GM12873 (cell line): ENCODE results near the gene CAT.

ENCODE experiments used
- CTCF ChIP-seq: IDR thresholded peaks from 2 replicates; pipeline ENCODE4 v1.5.1; 2012; ENCODE audit warnings: low read depth, mild to moderate bottlenecking, moderate library complexity, low read length, control low read depth; ENCODE audit not compliant: insufficient read depth; ENCODE audit errors: missing control alignments

Gene CAT

GRCh38 chr11:34439610-34440198, 970 bp downstream of the CAT start:
- TF ChIP-seq CTCF = no peak

- no peak for TF ChIP-seq CTCF
Observed at GRCh38 chr11:34441814-34442213, 3.1 kb downstream of the CAT start.

GRCh38 chr11:34443136-34443535, 4.4 kb downstream of the CAT start:
- TF ChIP-seq CTCF = no peak

- TF ChIP-seq CTCF = no peak
Observed at GRCh38 chr11:34444428-34444827, 5.7 kb downstream of the CAT start.

- TF ChIP-seq CTCF = no peak
Observed at GRCh38 chr11:34445956-34446355, 7.2 kb downstream of the CAT start.

- no peak for TF ChIP-seq CTCF
Observed at GRCh38 chr11:34446386-34446785, 7.7 kb downstream of the CAT start.

GRCh38 chr11:34447044-34447443, 8.3 kb downstream of the CAT start:
- TF ChIP-seq CTCF = no peak
